ENCODE data around the gene KCNN1.
A peak's percentile ranks its signal among the peaks of the same experiment; 100 is the strongest.

KCNN1 gene

GRCh38 chr19:18044825-18045304, 78.0 kb downstream of the KCNN1 start:
- in situ Hi-C loops (cut with HindIII; ENCODE audit: low pct_ligation_motif_present, low sequenced_read_pairs), result no loop called here
- peak overlapping the region; percentile 29 for H3K4me3 ChIP-seq (ENCODE audit: low read depth, low read length)
- H3K27me3 ChIP-seq (replicated peaks), result no peaks in the 10 kb centered on the region
- no peak overlapping the region for H3K27ac ChIP-seq
- H3K36me3 ChIP-seq (replicated peaks), result no peaks in the 10 kb centered on the region
- TF ChIP-seq, protein P1, sequence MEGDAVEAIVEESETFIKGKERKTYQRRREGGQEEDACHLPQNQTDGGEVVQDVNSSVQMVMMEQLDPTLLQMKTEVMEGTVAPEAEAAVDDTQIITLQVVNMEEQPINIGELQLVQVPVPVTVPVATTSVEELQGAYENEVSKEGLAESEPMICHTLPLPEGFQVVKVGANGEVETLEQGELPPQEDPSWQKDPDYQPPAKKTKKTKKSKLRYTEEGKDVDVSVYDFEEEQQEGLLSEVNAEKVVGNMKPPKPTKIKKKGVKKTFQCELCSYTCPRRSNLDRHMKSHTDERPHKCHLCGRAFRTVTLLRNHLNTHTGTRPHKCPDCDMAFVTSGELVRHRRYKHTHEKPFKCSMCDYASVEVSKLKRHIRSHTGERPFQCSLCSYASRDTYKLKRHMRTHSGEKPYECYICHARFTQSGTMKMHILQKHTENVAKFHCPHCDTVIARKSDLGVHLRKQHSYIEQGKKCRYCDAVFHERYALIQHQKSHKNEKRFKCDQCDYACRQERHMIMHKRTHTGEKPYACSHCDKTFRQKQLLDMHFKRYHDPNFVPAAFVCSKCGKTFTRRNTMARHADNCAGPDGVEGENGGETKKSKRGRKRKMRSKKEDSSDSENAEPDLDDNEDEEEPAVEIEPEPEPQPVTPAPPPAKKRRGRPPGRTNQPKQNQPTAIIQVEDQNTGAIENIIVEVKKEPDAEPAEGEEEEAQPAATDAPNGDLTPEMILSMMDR (IDR thresholded peaks at IDR 0.05; ENCODE audit: low read depth, low read length, missing control alignments), result no peak
- peak; percentile 62 for DNase-seq

GRCh38 chr19:18045307-18046050, 78.6 kb downstream of the KCNN1 start:
- in situ Hi-C loops (cut with HindIII; ENCODE audit: low pct_ligation_motif_present, low sequenced_read_pairs), result no loop called here
- Histone ChIP-seq H3K27ac (no peak overlapping the region), H3K27me3 (replicated peaks) (no peaks in the 10 kb centered on the region), H3K4me3 (ENCODE audit: low read depth, low read length) (peak overlapping the region; percentile 29), H3K36me3 (replicated peaks) (no peaks in the 10 kb centered on the region)
- no peak for DNase-seq
- TF ChIP-seq, protein P1 (IDR thresholded peaks at IDR 0.05; ENCODE audit: low read depth, low read length, missing control alignments), result no peak

- in situ Hi-C loops (cut with HindIII; ENCODE audit: low pct_ligation_motif_present, low sequenced_read_pairs), result no loop called here
- Histone ChIP-seq H3K4me3 (ENCODE audit: low read depth, low read length) (no peak overlapping the region), H3K36me3 (replicated peaks) (no peaks in the 10 kb centered on the region), H3K27ac (peak overlapping the region; percentile 4), H3K27me3 (replicated peaks) (no peaks in the 10 kb centered on the region)
- peak; percentile 59 for DNase-seq
- TF ChIP-seq, protein P1 (IDR thresholded peaks at IDR 0.05; ENCODE audit: low read depth, low read length, missing control alignments), result no peak
Observed at GRCh38 chr19:18046059-18046718, 79.3 kb downstream of the KCNN1 start.

- H3K36me3 ChIP-seq (replicated peaks), result no peaks in the 10 kb centered on the region
- peak; percentile 38 for DNase-seq
- H3K27ac ChIP-seq, result no peak overlapping the region
- no peaks in the 10 kb centered on the region for H3K27me3 ChIP-seq (replicated peaks)
- TF ChIP-seq, protein P1 (IDR thresholded peaks at IDR 0.05; ENCODE audit: low read depth, low read length, missing control alignments), result no peak
- no peak overlapping the region for H3K4me3 ChIP-seq (ENCODE audit: low read depth, low read length)
- in situ Hi-C loops (cut with HindIII; ENCODE audit: low pct_ligation_motif_present, low sequenced_read_pairs), result no loop called here
Observed at GRCh38 chr19:18049385-18049784, 82.5 kb downstream of the KCNN1 start.
